SU-DHL-6 (cell line): ENCODE results near the gene NUP35.

Experiments used
- H2AFZ ChIP-seq: fragments of 200-600 bp; sonication (generic); 2 replicates; pipeline ENCODE4 v1.6.1; 2014; ENCODE audit warnings: low read depth, mild to moderate bottlenecking, moderate library complexity, mixed read lengths, antibody characterized with exemption, low read length; ENCODE audit not compliant: severe bottlenecking
- H3F3A ChIP-seq: fragments of 200-600 bp; shearing (Covaris generic); 2 replicates; pipeline ENCODE4 v1.6.0; 2016; ENCODE audit warnings: antibody characterized with exemption, mild to moderate bottlenecking; ENCODE audit not compliant: insufficient read depth
- H3K27ac ChIP-seq: fragments of 200-600 bp; sonication (generic); 2 replicates; pipeline ENCODE4 v1.5.1; 2016; ENCODE audit warnings: low read depth, mild to moderate bottlenecking, low read length, moderate library complexity, mixed read lengths
- H3K27me3 ChIP-seq: fragments of 200-600 bp; sonication (generic), shearing (Covaris generic); 2 replicates; pipeline ENCODE4 v1.6.0; 2014; ENCODE audit warnings: mild to moderate bottlenecking, low read length
- H3K36me3 ChIP-seq: fragments of 200-600 bp; sonication (generic); 2 replicates; pipeline ENCODE4 v1.6.1; 2014; ENCODE audit warnings: mild to moderate bottlenecking, low read length, mixed read lengths
- H3K4me2 ChIP-seq: fragments of 300-600, 200-600 bp; shearing (Covaris generic), sonication (generic); 2 replicates; pipeline ENCODE4 v1.6.0; 2014; ENCODE audit warnings: low read length, low read depth, mild to moderate bottlenecking; ENCODE audit not compliant: poor library complexity, severe bottlenecking
- H3K4me3 ChIP-seq: fragments of 200-600 bp; sonication (generic); 2 replicates; pipeline ENCODE4 v1.5.1; 2014; ENCODE audit warnings: antibody characterized with exemption, low read length, mild to moderate bottlenecking, mixed read lengths; ENCODE audit not compliant: insufficient read depth, poor library complexity, severe bottlenecking
- H3K79me2 ChIP-seq: fragments of 200-600 bp; sonication (generic); 2 replicates; pipeline ENCODE4 v1.6.1; 2014; ENCODE audit warnings: mild to moderate bottlenecking, low read length, moderate library complexity; ENCODE audit not compliant: insufficient read depth
- H3K9ac ChIP-seq: fragments of 200-600 bp; sonication (generic); 2 replicates; pipeline ENCODE4 v1.7.0; 2014; ENCODE audit warnings: mild to moderate bottlenecking, low read length
- H3K9me2 ChIP-seq: fragments of 200-600 bp; sonication (generic); replicated peaks from 2 replicates; pipeline ENCODE4 v1.6.1; 2014; ENCODE audit warnings: low read length; ENCODE audit not compliant: insufficient read depth
- H3K9me3 ChIP-seq: fragments of 200-600 bp; sonication (generic); 2 replicates; pipeline ENCODE4 v1.6.1; 2014; ENCODE audit warnings: low read length, mixed read lengths; ENCODE audit not compliant: insufficient read depth
- H4K20me1 ChIP-seq: fragments of 200-600 bp; sonication (generic); 2 replicates; pipeline ENCODE4 v1.6.1; 2014; ENCODE audit warnings: low read depth, mild to moderate bottlenecking, antibody characterized with exemption, low read length, moderate library complexity, mixed read lengths
- CTCF ChIP-seq: fragments of 200-600 bp; sonication (generic); IDR thresholded peaks from one replicate; pipeline ENCODE4 v1.5.1; 2017; ENCODE audit warnings: antibody characterized with exemption, mild to moderate bottlenecking, low read length, moderate library complexity; ENCODE audit not compliant: insufficient read depth, poor library complexity, severe bottlenecking
- EZH2phosphoT487 ChIP-seq: fragments of 200-600 bp; sonication (generic), shearing (Covaris generic); conservative IDR thresholded peaks from 2 replicates; pipeline ENCODE4 v1.6.1; 2018; ENCODE audit warnings: mild to moderate bottlenecking, antibody characterized with exemption, low read length, moderate library complexity, mixed read lengths

NUP35 gene

GRCh38 chr2:183093857-183094657 lies 30.2 kb upstream of the NUP35 start:
- H3K4me3 ChIP-seq: no peak overlapping the region
- no peaks in the 10 kb centered on the region for H3K9me3 ChIP-seq
- no peaks in the 10 kb centered on the region for H3F3A ChIP-seq
- H3K4me2 ChIP-seq: no peak overlapping the region
- no peaks in the 10 kb centered on the region for H4K20me1 ChIP-seq
- no peaks in the 10 kb centered on the region for H3K27me3 ChIP-seq
- H3K9me2 ChIP-seq: no peaks in the 10 kb centered on the region
- no peak for TF ChIP-seq EZH2phosphoT487
- TF ChIP-seq CTCF: no peak
- no peak overlapping the region for H3K27ac ChIP-seq
- no peaks in the 10 kb centered on the region for H3K36me3 ChIP-seq
- no peak overlapping the region for H3K9ac ChIP-seq
- no peaks in the 10 kb centered on the region for H3K79me2 ChIP-seq
- no peak overlapping the region for H2AFZ ChIP-seq

- Histone ChIP-seq H3K4me2 (no peak overlapping the region), H3K27me3 (no peaks in the 10 kb centered on the region), H3F3A (no peaks in the 10 kb centered on the region), H3K4me3 (no peak overlapping the region), H3K9ac (no peak overlapping the region), H3K27ac (no peak overlapping the region), H2AFZ (no peak overlapping the region), H3K36me3 (no peaks in the 10 kb centered on the region), H3K79me2 (no peaks in the 10 kb centered on the region), H3K9me3 (no peaks in the 10 kb centered on the region), H3K9me2 (no peaks in the 10 kb centered on the region), H4K20me1 (no peaks in the 10 kb centered on the region)
- TF ChIP-seq CTCF (no peak), EZH2phosphoT487 (no peak)
These were observed 18.7 kb upstream of the NUP35 start for GRCh38 chr2:183105402-183106134.

- Histone ChIP-seq H2AFZ (no peak overlapping the region), H3K27ac (no peak overlapping the region), H3K79me2 (no peaks in the 10 kb centered on the region), H3K36me3 (no peaks in the 10 kb centered on the region), H3K4me2 (no peak overlapping the region), H3K27me3 (no peaks in the 10 kb centered on the region), H3F3A (no peaks in the 10 kb centered on the region), H3K9me3 (no peaks in the 10 kb centered on the region), H4K20me1 (no peaks in the 10 kb centered on the region), H3K9ac (no peak overlapping the region), H3K4me3 (no peak overlapping the region), H3K9me2 (no peaks in the 10 kb centered on the region)
- TF ChIP-seq EZH2phosphoT487: no peak
- TF ChIP-seq CTCF: no peak
These were observed 11.7 kb upstream of the NUP35 start for GRCh38 chr2:183112577-183112976.
